Liver (tissue), 3 donors: ENCODE results near the gene SLC13A1.

Source experiments
- ATF3 ChIP-seq: IDR thresholded peaks from 2 replicates; pipeline ENCODE4 v1.6.1; 2016; ENCODE audit warnings: antibody characterized with exemption
- CTCF ChIP-seq: fragments of 150-350 bp; IDR thresholded peaks from 2 replicates; pipeline ENCODE4 v1.5.1; 2017; ENCODE audit warnings: improper control_type of control experiment, low read depth, low read length; ENCODE audit not compliant: missing input control
- FOXA2 ChIP-seq: IDR thresholded peaks from 2 replicates; pipeline ENCODE4 v1.6.1; 2016; ENCODE audit warnings: antibody characterized with exemption
- JUND ChIP-seq, 2 donors: IDR thresholded peaks; 2 replicates each; pipeline ENCODE4 v1.6.1; 2016; ENCODE audit warnings: antibody characterized with exemption in 2 of 2
- YY1 ChIP-seq: IDR thresholded peaks from 2 replicates; pipeline ENCODE4 v1.6.1; 2016; ENCODE audit warnings: antibody characterized with exemption, mild to moderate bottlenecking
- donor health status: healthy.
- donor health status: healthy.

- TF ChIP-seq CTCF (no peak), YY1 (no peak), FOXA2 (no peak), ATF3 (no peak), JUND (IDR thresholded peaks at IDR 0.05) (no peak)
Observed at GRCh38 chr7:123209786-123210185, 10.0 kb upstream of the SLC13A1 start.
